Thyroid gland (tissue), 4 donors: ENCODE measurements around the gene ZNF862. TPM values are rescaled to one million over a fixed set of nuclear protein-coding genes. Genes with fewer than 3 reads are reported as not detected.

ENCODE experiments used
- DNase-seq, 2 donors: peaks; one replicate each; pipeline ENCODE4 v3.0.0-alpha.2; 2019
- H3K27ac ChIP-seq, 3 donors: fragments of 200-600 bp; sonication (generic); 1 replicate in 2 of 3; 2 replicates in 1 of 3; pipeline ENCODE4 v1.5.1; 2016 to 2019; ENCODE audit warnings: mild to moderate bottlenecking in 1 of 3, moderate library complexity in 1 of 3
- H3K27me3 ChIP-seq: fragments of 200-600 bp; sonication (generic); one replicate; pipeline ENCODE4 v1.5.1; 2019
- H3K36me3 ChIP-seq, 2 donors: fragments of 200-600 bp; sonication (generic); one replicate each; pipeline ENCODE4 v1.5.1; 2016 to 2019
- H3K4me1 ChIP-seq, 2 donors: fragments of 200-600 bp; sonication (generic); one replicate each; pipeline ENCODE4 v1.5.1; 2017 to 2019
- H3K4me3 ChIP-seq, 3 donors: fragments of 200-600 bp; sonication (generic); replicated peaks in 1 of 3; 1 replicate in 2 of 3; 2 replicates in 1 of 3; pipeline ENCODE4 v1.5.1; 2016; ENCODE audit warnings: mild to moderate bottlenecking in 1 of 3
- H3K9me3 ChIP-seq: fragments of 200-600 bp; sonication (generic); one replicate; pipeline ENCODE4 v1.5.1; 2017
- POLR2A ChIP-seq, 2 donors: fragments of 450-650 bp; IDR thresholded peaks; one replicate each; pipeline ENCODE4 v1.6.1; 2017; ENCODE audit warnings: antibody characterized with exemption in 2 of 2, mild to moderate bottlenecking in 2 of 2, moderate library complexity in 1 of 2
- WGBS, 2 donors: methylation state at CpG; one replicate each; pipeline ENCODE4 v1.1.5; 2017; 5-methylcytosine and 5-hydroxymethylcytosine counted together
- intact Hi-C: fragments of 100-400 bp; cut with DNase I; formaldehyde crosslinking; loops from one replicate; pipeline ENCODE4 v1.15.1; 2023
- total RNA-seq, 4 donors: library from RNA; depleted of rRNA; stranded (reverse); fragments of >200 nt; gene quantifications; one replicate each; pipeline ENCODE4 v1.2.3, GENCODE V29; 2016
- TF ChIP-seq, protein P1 (sequence below), 6 experiments: fragments of 200-600 bp in 3 of 6; fragments of 450-650 bp in 3 of 6; sonication (generic) in 3 of 6; IDR thresholded peaks; one replicate each; pipeline ENCODE4 v1.5.1; 2016 to 2019; ENCODE audit warnings: antibody characterized with exemption in 6 of 6, mild to moderate bottlenecking in 2 of 6, inconsistent platforms in 1 of 6, moderate library complexity in 1 of 6

ZNF862 gene
- total RNA-seq, 4 donors from 2014 or later = 23.6 to 53.7 (median 39.3) TPM

DNA sequence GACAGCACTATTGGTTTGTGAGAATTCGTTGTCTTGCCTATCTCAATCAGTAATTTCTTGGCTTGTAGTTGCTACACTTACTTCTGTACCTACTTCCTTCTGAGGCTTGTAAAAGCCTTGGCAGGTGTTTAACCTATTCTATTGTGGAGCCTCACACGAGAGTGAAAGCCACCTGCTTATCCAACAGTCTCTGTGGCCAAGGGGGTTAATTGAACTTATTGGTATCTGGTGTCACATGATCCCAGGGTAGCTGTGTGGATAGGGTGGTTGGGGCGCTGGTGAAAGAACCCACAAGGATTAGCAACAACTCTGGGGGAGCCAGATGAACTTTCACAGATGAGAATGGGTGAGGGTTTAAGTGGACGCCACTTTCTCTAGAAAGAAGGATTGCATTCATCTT lies 21.7 kb downstream of the ZNF862 start:
- H3K36me3 ChIP-seq = peaks cover 10 to 14% of the 10 kb centered on the region in 2 donors
- no peaks in the 10 kb centered on the region for H3K27me3 ChIP-seq
- no peaks in the 10 kb centered on the region for H3K9me3 ChIP-seq
- DNase-seq = no peak
- intact Hi-C loops = no loop called here
- H3K4me1 ChIP-seq = peaks cover 26 to 37% of the 10 kb centered on the region in 2 donors
- TF ChIP-seq, protein P1, sequence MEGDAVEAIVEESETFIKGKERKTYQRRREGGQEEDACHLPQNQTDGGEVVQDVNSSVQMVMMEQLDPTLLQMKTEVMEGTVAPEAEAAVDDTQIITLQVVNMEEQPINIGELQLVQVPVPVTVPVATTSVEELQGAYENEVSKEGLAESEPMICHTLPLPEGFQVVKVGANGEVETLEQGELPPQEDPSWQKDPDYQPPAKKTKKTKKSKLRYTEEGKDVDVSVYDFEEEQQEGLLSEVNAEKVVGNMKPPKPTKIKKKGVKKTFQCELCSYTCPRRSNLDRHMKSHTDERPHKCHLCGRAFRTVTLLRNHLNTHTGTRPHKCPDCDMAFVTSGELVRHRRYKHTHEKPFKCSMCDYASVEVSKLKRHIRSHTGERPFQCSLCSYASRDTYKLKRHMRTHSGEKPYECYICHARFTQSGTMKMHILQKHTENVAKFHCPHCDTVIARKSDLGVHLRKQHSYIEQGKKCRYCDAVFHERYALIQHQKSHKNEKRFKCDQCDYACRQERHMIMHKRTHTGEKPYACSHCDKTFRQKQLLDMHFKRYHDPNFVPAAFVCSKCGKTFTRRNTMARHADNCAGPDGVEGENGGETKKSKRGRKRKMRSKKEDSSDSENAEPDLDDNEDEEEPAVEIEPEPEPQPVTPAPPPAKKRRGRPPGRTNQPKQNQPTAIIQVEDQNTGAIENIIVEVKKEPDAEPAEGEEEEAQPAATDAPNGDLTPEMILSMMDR (IDR thresholded peaks at IDR 0.05) = no peak
- no peak for TF ChIP-seq POLR2A (IDR thresholded peaks at IDR 0.05)
- 92 to 95% methylated on average over 4 of the region's 4 CpGs for WGBS, 2 donors
- H3K27ac ChIP-seq = peak overlapping the region in 2 of 3 donors; percentile 42 to 50
- H3K4me3 ChIP-seq = no peak overlapping the region

DNA sequence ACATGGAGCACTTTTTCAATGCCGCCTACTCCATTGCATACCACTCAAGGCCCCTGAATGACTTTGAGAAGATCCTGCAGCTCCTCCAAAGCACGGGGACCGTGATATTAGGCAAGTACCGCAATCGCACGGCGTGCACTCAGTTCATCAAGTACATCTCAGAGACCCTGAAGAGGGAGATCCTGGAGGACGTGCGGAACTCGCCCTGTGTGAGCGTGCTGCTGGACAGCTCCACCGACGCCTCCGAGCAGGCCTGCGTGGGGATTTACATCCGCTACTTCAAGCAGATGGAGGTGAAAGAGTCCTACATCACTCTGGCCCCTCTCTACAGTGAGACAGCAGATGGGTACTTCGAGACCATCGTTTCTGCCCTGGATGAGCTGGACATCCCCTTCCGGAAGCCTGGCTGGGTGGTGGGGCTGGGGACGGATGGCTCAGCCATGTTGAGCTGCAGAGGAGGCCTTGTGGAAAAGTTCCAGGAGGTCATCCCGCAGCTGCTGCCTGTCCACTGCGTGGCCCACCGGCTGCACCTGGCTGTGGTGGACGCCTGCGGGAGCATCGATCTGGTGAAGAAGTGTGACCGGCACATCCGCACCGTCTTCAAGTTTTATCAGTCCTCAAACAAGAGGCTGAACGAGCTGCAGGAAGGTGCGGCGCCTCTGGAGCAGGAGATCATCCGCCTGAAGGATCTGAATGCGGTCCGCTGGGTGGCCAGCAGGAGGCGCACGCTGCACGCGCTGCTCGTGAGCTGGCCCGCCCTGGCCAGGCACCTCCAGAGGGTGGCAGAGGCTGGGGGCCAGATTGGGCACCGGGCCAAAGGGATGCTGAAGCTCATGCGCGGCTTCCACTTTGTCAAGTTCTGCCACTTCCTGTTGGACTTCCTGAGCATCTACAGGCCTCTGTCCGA lies 22.9 kb downstream of the ZNF862 start:
- Histone ChIP-seq H3K4me3 (no peak overlapping the region), H3K9me3 (no peaks in the 10 kb centered on the region), H3K4me1 (peaks cover 14 to 25% of the 10 kb centered on the region in 2 donors), H3K27me3 (no peaks in the 10 kb centered on the region), H3K36me3 (peaks cover 10 to 20% of the 10 kb centered on the region in 2 donors), H3K27ac (peak overlapping the region; percentile 38 to 61 (median 42))
- 81 to 82% methylated on average over 26 to 33 of the region's 45 CpGs for WGBS, 2 donors
- intact Hi-C loops = no loop called here
- DNase-seq = no peak
- TF ChIP-seq POLR2A (IDR thresholded peaks at IDR 0.05) = no peak
- TF ChIP-seq, protein P1 (IDR thresholded peaks at IDR 0.05) = peak in 3 of 6 experiments; percentile 26 to 50 (median 43)

DNA sequence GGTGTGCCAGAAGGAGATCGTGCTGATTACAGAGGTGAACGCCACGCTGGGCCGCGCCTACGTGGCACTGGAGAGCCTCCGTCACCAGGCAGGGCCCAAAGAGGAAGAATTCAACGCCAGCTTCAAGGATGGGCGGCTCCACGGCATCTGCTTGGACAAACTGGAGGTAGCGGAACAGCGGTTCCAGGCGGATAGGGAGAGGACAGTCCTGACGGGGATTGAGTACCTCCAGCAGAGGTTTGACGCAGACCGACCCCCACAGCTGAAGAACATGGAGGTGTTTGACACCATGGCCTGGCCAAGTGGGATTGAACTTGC lies 23.5 kb downstream of the ZNF862 start:
- TF ChIP-seq POLR2A (IDR thresholded peaks at IDR 0.05) = peak in 1 of 2 donors; percentile 33
- TF ChIP-seq, protein P1 (IDR thresholded peaks at IDR 0.05) = no peak
- no peak overlapping the region for H3K4me3 ChIP-seq
- peaks cover 12 to 19% of the 10 kb centered on the region in 2 donors for H3K4me1 ChIP-seq
- H3K27ac ChIP-seq = peak overlapping the region; percentile 38 to 61 (median 42)
- intact Hi-C loops = no loop called here
- 58 to 73% methylated on average over 8 to 16 of the region's 16 CpGs for WGBS, 2 donors
- H3K9me3 ChIP-seq = no peaks in the 10 kb centered on the region
- H3K27me3 ChIP-seq = no peaks in the 10 kb centered on the region
- DNase-seq = peak; percentile 85 to 89
- peaks cover 10 to 20% of the 10 kb centered on the region in 2 donors for H3K36me3 ChIP-seq

DNA sequence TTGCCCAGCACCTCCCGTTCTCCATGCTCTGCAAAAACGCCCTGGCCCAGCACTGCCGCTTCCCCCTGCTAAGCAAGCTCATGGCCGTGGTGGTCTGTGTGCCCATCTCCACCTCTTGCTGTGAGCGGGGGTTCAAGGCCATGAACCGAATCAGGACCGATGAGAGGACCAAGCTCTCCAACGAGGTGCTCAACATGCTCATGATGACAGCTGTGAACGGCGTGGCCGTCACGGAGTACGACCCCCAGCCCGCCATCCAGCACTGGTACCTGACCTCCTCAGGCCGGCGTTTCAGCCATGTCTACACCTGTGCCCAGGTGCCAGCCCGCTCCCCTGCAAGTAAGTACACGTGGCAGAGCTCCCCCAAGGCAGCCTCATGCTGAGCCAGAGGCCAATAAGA lies 24.0 kb downstream of the ZNF862 start:
- H3K9me3 ChIP-seq = no peaks in the 10 kb centered on the region
- WGBS, 2 donors = 85 to 100% methylated on average over 2 to 16 of the region's 18 CpGs
- H3K36me3 ChIP-seq = peaks cover 10 to 20% of the 10 kb centered on the region in 2 donors
- DNase-seq = no peak
- H3K4me3 ChIP-seq = no peak overlapping the region
- H3K4me1 ChIP-seq = peaks cover 12 to 19% of the 10 kb centered on the region in 2 donors
- no peak for TF ChIP-seq POLR2A (IDR thresholded peaks at IDR 0.05)
- TF ChIP-seq, protein P1 (IDR thresholded peaks at IDR 0.05) = no peak
- peak overlapping the region; percentile 38 to 61 (median 42) for H3K27ac ChIP-seq
- H3K27me3 ChIP-seq = no peaks in the 10 kb centered on the region
- intact Hi-C loops = no loop called here

DNA sequence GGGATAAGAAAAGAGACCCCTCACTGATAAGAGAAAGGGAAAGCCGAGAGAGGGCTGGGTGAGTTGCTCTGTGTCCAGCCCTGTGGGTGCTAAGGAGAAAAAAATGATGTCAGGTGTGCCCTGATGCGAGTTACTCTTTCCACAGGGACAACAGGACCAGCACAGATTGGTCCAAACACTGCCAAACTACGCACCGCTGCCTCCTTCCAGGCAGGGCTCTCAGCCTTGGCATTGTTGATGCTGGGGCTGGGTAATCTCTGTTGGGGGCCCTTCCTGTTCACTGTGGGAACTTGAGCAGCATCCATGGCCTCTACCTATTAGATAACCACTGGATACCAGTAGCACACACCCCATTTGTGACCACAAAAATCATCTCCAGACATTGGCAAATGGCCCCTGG lies 25.3 kb downstream of the ZNF862 start:
- H3K4me1 ChIP-seq = peaks cover 12 to 30% of the 10 kb centered on the region in 2 donors
- TF ChIP-seq POLR2A (IDR thresholded peaks at IDR 0.05) = no peak
- TF ChIP-seq, protein P1 (IDR thresholded peaks at IDR 0.05) = no peak
- peak overlapping the region in 2 of 3 donors; percentile 15 to 61 for H3K27ac ChIP-seq
- peak in 1 of 2 donors; percentile 42 for DNase-seq
- WGBS, 2 donors = 86 to 93% methylated on average over 4 of the region's 4 CpGs
- H3K4me3 ChIP-seq = no peak overlapping the region
- H3K36me3 ChIP-seq = peaks cover 10 to 20% of the 10 kb centered on the region in 2 donors
- H3K27me3 ChIP-seq = no peaks in the 10 kb centered on the region
- H3K9me3 ChIP-seq = no peaks in the 10 kb centered on the region
- intact Hi-C loops = no loop called here
